Esophagus squamous epithelium (tissue), 5 donors: ENCODE measurements around the gene SLC12A9. TPM values are rescaled to one million over a fixed set of nuclear protein-coding genes. Genes with fewer than 3 reads are reported as not detected.
"Not testable (repeated sequence)": the region's sequence is repeated elsewhere in the genome, so short reads cannot be mapped to it uniquely, and the experiment has no call there.

Experiments
- DNase-seq: peaks from one replicate; lab custom pipeline; 2025; lab: John Stamatoyannopoulos, UW
- H3K27ac ChIP-seq, 4 donors: fragments of 200-600 bp; sonication (generic); one replicate each; pipeline ENCODE4 v1.5.1; 2016 to 2019; ENCODE audit warnings: mild to moderate bottlenecking in 1 of 4
- H3K27me3 ChIP-seq, 4 donors: fragments of 200-600 bp; sonication (generic); 1 replicate in 3 of 4; 2 replicates in 1 of 4; pipeline versions ENCODE4 v1.5.1 to v1.6.0; 2017 to 2021; ENCODE audit warnings: antibody characterized with exemption in 1 of 4
- H3K36me3 ChIP-seq, 3 donors: fragments of 200-600 bp; sonication (generic); one replicate each; pipeline ENCODE4 v1.5.1; 2016 to 2019
- H3K4me1 ChIP-seq, 3 donors: fragments of 200-600 bp; sonication (generic); one replicate each; pipeline ENCODE4 v1.5.1; 2017 to 2019
- H3K4me3 ChIP-seq, 4 donors: fragments of 200-600 bp; sonication (generic); 1 replicate in 3 of 4; 2 replicates in 1 of 4; pipeline ENCODE4 v1.5.1; 2016 to 2019; ENCODE audit warnings: mild to moderate bottlenecking in 2 of 4, moderate library complexity in 1 of 4
- H3K9me3 ChIP-seq, 3 donors: fragments of 200-600 bp; sonication (generic); one replicate each; pipeline ENCODE4 v1.5.1; 2016 to 2019
- POLR2A ChIP-seq, 4 donors: fragments of 450-650 bp; IDR thresholded peaks; one replicate each; pipeline ENCODE4 v1.6.1; 2017; ENCODE audit warnings: antibody characterized with exemption in 4 of 4, mild to moderate bottlenecking in 4 of 4, moderate library complexity in 3 of 4
- WGBS, 2 donors: methylation state at CpG; one replicate each; pipeline ENCODE4 v1.1.5; 2018; 5-methylcytosine and 5-hydroxymethylcytosine counted together
- intact Hi-C: fragments of 100-400 bp; cut with DNase I; formaldehyde crosslinking; loops from one replicate; pipeline ENCODE4 v1.15.0; 2022
- total RNA-seq, 4 donors: library from RNA; depleted of rRNA; stranded (reverse); fragments of >200 nt; gene quantifications; one replicate each; pipeline ENCODE4 v1.1.0, GENCODE V29; 2016
- TF ChIP-seq, protein P1 (sequence below), 6 experiments: fragments of 450-650 bp in 4 of 6; fragments of 200-600 bp in 2 of 6; sonication (generic) in 2 of 6; IDR thresholded peaks; one replicate each; pipeline ENCODE4 v1.5.1; 2016 to 2019; ENCODE audit warnings: antibody characterized with exemption in 6 of 6, mild to moderate bottlenecking in 4 of 6, moderate library complexity in 4 of 6
- donor health status: DM: yes; HTN: yes; CAD: no.

SLC12A9 gene
- total RNA-seq, 4 donors from 2014 or later, result 9.9 to 19.6 (median 17.3) TPM

DNA sequence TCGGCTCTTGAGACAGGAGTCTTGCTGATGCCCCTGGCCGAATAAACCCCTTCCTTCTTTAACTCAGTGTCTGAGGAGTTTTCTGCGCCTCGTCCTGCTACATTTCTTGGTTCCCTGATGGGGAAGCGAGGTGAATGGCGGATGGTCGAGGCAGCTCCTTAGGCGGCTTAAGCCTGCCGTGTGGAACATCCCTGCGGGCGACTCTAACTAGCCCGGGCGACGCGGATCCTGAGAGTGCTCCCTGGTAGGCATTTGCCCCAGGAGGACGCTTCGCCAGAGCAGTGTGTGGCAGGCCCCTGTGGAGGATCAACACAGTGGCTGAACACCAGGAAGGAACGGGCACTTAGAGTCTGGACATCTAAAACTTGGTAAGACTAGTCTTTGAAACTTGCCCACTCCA lies 13.2 kb upstream of the SLC12A9 start:
- no peaks in the 10 kb centered on the region for H3K9me3 ChIP-seq
- no peak overlapping the region for H3K4me3 ChIP-seq
- no peak for TF ChIP-seq POLR2A (IDR thresholded peaks at IDR 0.05)
- TF ChIP-seq, protein P1, sequence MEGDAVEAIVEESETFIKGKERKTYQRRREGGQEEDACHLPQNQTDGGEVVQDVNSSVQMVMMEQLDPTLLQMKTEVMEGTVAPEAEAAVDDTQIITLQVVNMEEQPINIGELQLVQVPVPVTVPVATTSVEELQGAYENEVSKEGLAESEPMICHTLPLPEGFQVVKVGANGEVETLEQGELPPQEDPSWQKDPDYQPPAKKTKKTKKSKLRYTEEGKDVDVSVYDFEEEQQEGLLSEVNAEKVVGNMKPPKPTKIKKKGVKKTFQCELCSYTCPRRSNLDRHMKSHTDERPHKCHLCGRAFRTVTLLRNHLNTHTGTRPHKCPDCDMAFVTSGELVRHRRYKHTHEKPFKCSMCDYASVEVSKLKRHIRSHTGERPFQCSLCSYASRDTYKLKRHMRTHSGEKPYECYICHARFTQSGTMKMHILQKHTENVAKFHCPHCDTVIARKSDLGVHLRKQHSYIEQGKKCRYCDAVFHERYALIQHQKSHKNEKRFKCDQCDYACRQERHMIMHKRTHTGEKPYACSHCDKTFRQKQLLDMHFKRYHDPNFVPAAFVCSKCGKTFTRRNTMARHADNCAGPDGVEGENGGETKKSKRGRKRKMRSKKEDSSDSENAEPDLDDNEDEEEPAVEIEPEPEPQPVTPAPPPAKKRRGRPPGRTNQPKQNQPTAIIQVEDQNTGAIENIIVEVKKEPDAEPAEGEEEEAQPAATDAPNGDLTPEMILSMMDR (IDR thresholded peaks at IDR 0.05), result no peak
- peaks cover 8 to 21% (median 11%) of the 10 kb centered on the region in 3 donors for H3K4me1 ChIP-seq
- WGBS, 2 donors, result 92 to 98% methylated on average over 5 to 10 of the region's 18 CpGs
- DNase-seq, result no peak
- intact Hi-C loops, result no loop called here
- no peaks in the 10 kb centered on the region for H3K27me3 ChIP-seq
- H3K27ac ChIP-seq, result no peak overlapping the region
- no peaks in the 10 kb centered on the region for H3K36me3 ChIP-seq

DNA sequence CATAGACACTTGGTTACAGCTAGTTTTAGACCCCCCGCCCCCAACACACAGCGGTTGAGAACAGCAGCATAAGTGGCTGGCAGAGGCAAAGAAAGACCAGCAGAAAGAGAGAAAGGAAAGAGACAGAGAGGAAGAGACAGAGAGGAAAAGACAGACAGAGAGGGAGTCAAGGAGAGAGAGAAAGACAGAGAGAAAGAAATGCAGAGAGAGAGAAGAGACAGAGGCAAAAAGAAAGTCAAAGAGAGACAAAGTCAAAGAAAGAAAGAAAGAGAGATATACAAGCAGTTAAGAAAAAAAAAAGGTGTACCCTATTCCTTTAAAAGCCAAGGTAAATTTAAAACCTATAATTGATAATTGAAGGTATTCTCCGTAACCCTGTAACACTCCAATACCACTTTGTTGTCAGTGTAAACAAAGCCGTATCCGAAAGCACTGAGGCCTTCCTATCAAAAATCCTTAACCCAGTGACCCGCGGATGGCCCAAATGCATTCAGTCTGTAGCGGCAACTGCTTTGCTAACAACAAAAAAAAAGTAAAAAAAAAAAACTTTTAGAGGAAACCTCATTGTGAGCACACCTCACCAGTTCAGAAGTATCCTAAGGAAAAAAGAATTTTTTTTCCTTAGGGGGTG lies 11.9 kb upstream of the SLC12A9 start:
- no peak overlapping the region for H3K27ac ChIP-seq
- no peaks in the 10 kb centered on the region for H3K9me3 ChIP-seq
- no peak for DNase-seq
- TF ChIP-seq, protein P1 (IDR thresholded peaks at IDR 0.05), result no peak
- no peak for TF ChIP-seq POLR2A (IDR thresholded peaks at IDR 0.05)
- 72 to 86% methylated on average over 8 of the region's 8 CpGs for WGBS, 2 donors
- peaks cover 8 to 21% (median 11%) of the 10 kb centered on the region in 3 donors for H3K4me1 ChIP-seq
- intact Hi-C loops, result no loop called here
- no peaks in the 10 kb centered on the region for H3K27me3 ChIP-seq
- no peak overlapping the region for H3K4me3 ChIP-seq
- H3K36me3 ChIP-seq, result no peaks in the 10 kb centered on the region

DNA sequence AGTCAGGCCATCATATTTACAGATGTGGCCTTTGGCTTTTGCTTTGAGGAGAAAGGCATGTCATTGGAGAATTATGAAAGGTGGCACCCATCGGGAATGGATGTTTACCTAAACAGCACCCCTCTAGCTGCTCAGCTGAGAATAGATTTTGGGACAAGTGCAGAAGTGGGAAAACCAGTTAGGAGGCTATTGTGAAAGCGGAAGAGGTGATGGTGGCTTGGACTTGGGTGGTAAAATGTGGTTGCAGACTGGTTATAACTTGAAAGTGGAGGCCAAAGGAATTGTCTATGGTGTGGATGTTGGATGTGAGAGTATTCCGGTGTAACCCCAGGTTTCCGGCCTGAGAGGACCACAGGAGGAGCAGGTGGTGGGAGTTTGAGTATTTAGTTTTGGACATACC lies 5.2 kb upstream of the SLC12A9 start:
- no peak overlapping the region for H3K4me3 ChIP-seq
- intact Hi-C loops, result no loop called here
- DNase-seq, result no peak
- H3K9me3 ChIP-seq, result no peaks in the 10 kb centered on the region
- WGBS, 2 donors, result 87 to 90% methylated on average over 4 of the region's 4 CpGs
- TF ChIP-seq, protein P1 (IDR thresholded peaks at IDR 0.05), result no peak
- no peak for TF ChIP-seq POLR2A (IDR thresholded peaks at IDR 0.05)
- H3K4me1 ChIP-seq, result peaks cover 7 to 10% (median 7%) of the 10 kb centered on the region in 3 donors
- H3K36me3 ChIP-seq, result no peaks in the 10 kb centered on the region
- no peaks in the 10 kb centered on the region for H3K27me3 ChIP-seq
- no peak overlapping the region for H3K27ac ChIP-seq

DNA sequence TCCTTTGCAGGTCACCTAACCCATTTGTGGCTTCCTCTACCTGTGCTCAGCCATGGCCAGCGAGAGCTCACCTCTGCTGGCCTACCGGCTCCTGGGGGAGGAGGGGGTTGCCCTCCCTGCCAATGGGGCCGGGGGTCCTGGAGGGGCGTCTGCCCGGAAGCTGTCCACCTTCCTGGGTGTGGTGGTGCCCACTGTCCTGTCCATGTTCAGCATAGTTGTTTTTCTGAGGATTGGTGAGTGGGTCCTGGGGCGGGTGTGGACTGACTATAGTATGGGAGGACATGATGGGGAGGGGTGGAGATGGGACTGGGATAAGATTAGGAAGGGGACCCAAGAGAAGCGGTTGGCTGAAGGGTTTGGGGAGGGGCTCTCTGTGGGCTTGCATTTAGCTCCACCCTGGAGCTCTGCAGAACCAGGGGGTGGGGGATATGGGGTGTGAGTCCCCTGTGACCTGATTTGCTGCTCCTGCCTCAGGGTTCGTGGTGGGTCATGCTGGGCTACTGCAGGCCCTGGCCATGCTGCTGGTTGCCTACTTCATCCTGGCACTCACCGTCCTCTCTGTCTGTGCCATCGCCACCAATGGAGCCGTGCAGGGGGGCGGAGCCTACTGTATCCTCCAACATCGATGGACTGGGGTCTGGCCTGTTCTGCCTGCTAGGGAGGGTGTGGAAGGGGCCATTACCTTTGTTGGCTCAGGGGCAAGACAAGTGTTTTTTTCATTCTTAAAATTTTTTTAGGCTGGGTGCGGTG lies 1.8 kb downstream of the SLC12A9 start:
- Histone ChIP-seq H3K27ac (no peak overlapping the region), H3K36me3 (peaks cover 0 to 39% (median 0%) of the 10 kb centered on the region in 3 donors), H3K9me3 (no peaks in the 10 kb centered on the region), H3K27me3 (no peaks in the 10 kb centered on the region), H3K4me3 (no peak overlapping the region), H3K4me1 (peaks cover 17 to 34% (median 18%) of the 10 kb centered on the region in 3 donors)
- 94 to 100% methylated on average over 2 of the region's 14 CpGs for WGBS, 2 donors
- no peak for TF ChIP-seq POLR2A (IDR thresholded peaks at IDR 0.05)
- TF ChIP-seq, protein P1 (IDR thresholded peaks at IDR 0.05), result no peak
- intact Hi-C loops, result loop anchor here (5.0 kb wide), 1 partner anchor 57 kb away; no protein-coding TSS in a partner anchor
- no peak for DNase-seq

DNA sequence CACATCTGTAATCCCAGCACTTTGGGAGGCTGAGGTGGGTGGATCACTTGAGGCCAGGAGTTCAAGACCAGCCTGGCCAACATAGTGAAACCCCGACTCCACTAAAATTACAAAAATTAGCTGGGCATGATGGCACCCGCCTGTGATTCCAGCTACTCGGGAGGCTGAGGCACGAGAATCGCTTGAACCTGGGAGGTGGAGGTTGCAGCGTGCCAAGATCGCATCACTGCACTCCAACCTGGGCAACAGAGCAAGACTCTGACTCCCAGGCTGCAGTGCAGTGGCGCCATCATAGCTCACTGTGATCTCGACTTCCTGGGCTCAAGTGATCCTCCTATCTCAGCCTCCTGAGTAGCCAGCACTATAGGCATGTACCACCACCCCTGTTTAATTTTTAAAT lies 2.4 kb downstream of the SLC12A9 start:
- peaks cover 17 to 34% (median 18%) of the 10 kb centered on the region in 3 donors for H3K4me1 ChIP-seq
- H3K4me3 ChIP-seq, H3K27me3 ChIP-seq, DNase-seq, H3K27ac ChIP-seq, H3K9me3 ChIP-seq: not testable (repeated sequence)
- intact Hi-C loops, result loop anchor here (5.0 kb wide), 2 partner anchors 58 to 158 kb away; no protein-coding TSS in a partner anchor
- peaks cover 0 to 45% (median under 1%) of the 10 kb centered on the region in 3 donors for H3K36me3 ChIP-seq
- WGBS, 2 donors, result 93 to 97% methylated on average over 4 to 9 of the region's 9 CpGs
